ENCODE measurements around the gene DDR2. TPM values are rescaled to one million over a fixed set of nuclear protein-coding genes. Genes with fewer than 3 reads are reported as not detected.
A peak's percentile ranks its signal among the peaks of the same experiment; 100 is the strongest.
"Not testable (repeated sequence)": the region's sequence is repeated elsewhere in the genome, so short reads cannot be mapped to it uniquely, and the experiment has no call there.

Gene DDR2
- total RNA-seq, 1 donor = 384 TPM

DNA sequence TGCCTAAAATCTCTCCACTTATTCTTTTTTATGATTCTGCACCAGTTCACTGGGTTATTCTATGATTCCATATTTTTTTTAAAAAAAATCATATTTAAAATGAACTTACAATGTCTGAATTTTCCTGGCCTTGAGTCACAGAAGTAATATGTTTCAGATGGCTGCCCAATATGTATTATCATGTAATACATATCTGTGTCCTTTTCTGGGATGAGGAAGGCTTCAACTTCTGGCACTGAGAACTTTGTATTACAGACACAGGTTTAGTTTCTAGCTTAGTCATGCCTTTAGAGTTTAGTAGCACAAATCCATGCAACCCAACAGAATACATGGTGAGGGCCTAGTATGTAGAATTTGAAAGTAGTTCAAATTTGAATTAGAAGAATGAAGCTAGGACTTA, 150.4 kb downstream of the DDR2 start:
- H3K79me2 ChIP-seq (ENCODE audit: insufficient read depth, low read length) = no peaks in the 10 kb centered on the region
- H3K36me3 ChIP-seq (ENCODE audit: insufficient read depth, low read length) = peaks cover 37% of the 10 kb centered on the region
- H3K27me3 ChIP-seq (ENCODE audit: insufficient read depth, low read length) = no peaks in the 10 kb centered on the region
- H3K4me2 ChIP-seq (ENCODE audit: insufficient read depth, low read length) = no peak overlapping the region
- H3K9me3 ChIP-seq (ENCODE audit: low read depth, low read length) = no peaks in the 10 kb centered on the region
- H3K4me3 ChIP-seq (ENCODE audit: insufficient read depth, low read length) = no peak overlapping the region
- DNase-seq (ENCODE audit: insufficient read length, low spot score, missing footprints) = no peak
- no peak overlapping the region for H2AFZ ChIP-seq (ENCODE audit: low read length)
- H4K20me1 ChIP-seq (ENCODE audit: insufficient read depth, low read length) = no peaks in the 10 kb centered on the region
- TF ChIP-seq, protein P1, sequence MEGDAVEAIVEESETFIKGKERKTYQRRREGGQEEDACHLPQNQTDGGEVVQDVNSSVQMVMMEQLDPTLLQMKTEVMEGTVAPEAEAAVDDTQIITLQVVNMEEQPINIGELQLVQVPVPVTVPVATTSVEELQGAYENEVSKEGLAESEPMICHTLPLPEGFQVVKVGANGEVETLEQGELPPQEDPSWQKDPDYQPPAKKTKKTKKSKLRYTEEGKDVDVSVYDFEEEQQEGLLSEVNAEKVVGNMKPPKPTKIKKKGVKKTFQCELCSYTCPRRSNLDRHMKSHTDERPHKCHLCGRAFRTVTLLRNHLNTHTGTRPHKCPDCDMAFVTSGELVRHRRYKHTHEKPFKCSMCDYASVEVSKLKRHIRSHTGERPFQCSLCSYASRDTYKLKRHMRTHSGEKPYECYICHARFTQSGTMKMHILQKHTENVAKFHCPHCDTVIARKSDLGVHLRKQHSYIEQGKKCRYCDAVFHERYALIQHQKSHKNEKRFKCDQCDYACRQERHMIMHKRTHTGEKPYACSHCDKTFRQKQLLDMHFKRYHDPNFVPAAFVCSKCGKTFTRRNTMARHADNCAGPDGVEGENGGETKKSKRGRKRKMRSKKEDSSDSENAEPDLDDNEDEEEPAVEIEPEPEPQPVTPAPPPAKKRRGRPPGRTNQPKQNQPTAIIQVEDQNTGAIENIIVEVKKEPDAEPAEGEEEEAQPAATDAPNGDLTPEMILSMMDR (IDR thresholded peaks at IDR 0.05; ENCODE audit: extremely low read depth, low read depth, low read length) = no peak
- H3K4me1 ChIP-seq (ENCODE audit: insufficient read depth, low read length) = no peaks in the 10 kb centered on the region
- no peak overlapping the region for H3K27ac ChIP-seq (ENCODE audit: low read depth, low read length)

DNA sequence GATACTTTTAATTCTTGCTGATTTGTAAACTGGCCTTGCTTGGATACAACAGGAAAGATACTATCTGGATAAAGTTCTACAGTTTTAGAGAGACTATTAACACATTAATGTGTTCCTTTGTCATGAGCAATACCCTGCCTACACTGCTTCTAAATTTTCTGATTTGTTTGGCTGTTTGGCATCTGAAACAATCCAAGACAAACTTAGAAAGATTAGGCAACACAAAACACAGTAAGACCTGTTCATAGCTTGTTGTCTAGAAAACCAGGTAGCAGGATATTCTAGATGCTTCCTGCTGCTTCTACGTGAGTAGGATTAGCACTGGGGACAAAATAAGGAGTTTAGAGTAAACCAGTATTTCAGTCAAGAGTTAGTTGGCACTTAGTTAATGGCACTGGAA, 152.7 kb downstream of the DDR2 start:
- not testable (repeated sequence) for H3K4me3 ChIP-seq (ENCODE audit: insufficient read depth, low read length); H4K20me1 ChIP-seq (ENCODE audit: insufficient read depth, low read length); H3K27me3 ChIP-seq (ENCODE audit: insufficient read depth, low read length); H3K27ac ChIP-seq (ENCODE audit: low read depth, low read length); H3K4me1 ChIP-seq (ENCODE audit: insufficient read depth, low read length); H3K79me2 ChIP-seq (ENCODE audit: insufficient read depth, low read length); DNase-seq (ENCODE audit: insufficient read length, low spot score, missing footprints); H3K4me2 ChIP-seq (ENCODE audit: insufficient read depth, low read length); H2AFZ ChIP-seq (ENCODE audit: low read length); H3K9me3 ChIP-seq (ENCODE audit: low read depth, low read length)
- H3K36me3 ChIP-seq (ENCODE audit: insufficient read depth, low read length) = peaks cover 23% of the 10 kb centered on the region

DNA sequence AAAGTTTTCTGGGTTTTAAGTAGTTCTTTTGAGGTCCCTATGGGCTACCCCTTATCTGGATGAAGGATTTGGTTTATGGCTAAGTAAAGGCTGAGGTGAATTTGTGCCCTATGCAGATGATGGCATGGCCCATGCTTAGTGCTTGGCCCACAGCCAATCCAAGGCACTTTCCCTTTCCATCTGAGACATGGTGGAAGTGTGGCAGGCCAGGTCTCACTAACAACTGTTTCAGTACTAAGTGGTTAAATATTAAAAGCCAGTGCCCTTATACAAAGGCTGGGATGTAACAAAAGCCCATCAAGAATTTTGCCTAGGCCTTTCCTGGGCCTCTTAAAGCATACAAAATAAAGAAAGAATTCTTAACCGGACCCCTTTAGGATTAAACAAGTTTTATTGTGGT, 156.5 kb downstream of the DDR2 start:
- H3K9me3 ChIP-seq (ENCODE audit: low read depth, low read length); H3K4me2 ChIP-seq (ENCODE audit: insufficient read depth, low read length); H2AFZ ChIP-seq (ENCODE audit: low read length); H3K36me3 ChIP-seq (ENCODE audit: insufficient read depth, low read length); H3K27ac ChIP-seq (ENCODE audit: low read depth, low read length); H3K4me1 ChIP-seq (ENCODE audit: insufficient read depth, low read length); H3K27me3 ChIP-seq (ENCODE audit: insufficient read depth, low read length); DNase-seq (ENCODE audit: insufficient read length, low spot score, missing footprints); H4K20me1 ChIP-seq (ENCODE audit: insufficient read depth, low read length); H3K4me3 ChIP-seq (ENCODE audit: insufficient read depth, low read length); H3K79me2 ChIP-seq (ENCODE audit: insufficient read depth, low read length): not testable (repeated sequence)

DNA sequence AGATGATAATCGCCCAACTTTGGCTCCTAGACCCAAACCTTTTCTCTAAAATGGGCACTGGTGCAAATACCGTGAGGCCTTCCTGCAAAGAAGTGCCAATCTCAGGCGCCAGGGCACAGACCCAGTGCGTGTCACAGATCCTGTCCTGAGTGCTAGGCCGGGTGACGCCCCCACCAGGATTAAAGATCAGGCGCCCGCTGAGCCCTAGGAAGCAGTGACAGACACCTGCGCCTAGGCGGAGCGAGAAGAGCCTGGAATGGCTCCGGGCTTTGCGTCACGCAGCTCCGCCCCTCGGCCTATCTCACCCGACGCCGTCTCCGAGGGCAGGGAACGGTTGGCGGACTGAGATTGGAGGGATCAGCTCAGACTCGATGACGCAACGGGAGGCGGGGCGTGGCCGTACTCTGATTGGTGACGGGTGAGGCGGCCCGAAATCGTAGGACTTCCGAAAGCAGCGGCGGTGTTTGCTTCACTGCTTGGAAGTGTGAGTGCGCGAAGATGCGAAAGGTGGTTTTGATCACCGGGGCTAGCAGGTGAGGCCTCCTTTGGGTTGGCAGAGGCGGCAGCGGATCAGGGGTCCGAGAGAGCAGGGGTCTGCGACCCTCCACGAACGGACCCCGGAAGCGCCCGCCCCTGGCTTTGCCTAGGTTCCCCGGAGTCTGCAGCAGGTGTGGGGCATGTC, 158.2 kb downstream of the DDR2 start, which contains the start of gene HSD17B7:
Gene HSD17B7 (plus strand): TSS at position 400 of the 682 bp plus-strand sequence. CDS start 99 bp downstream, at position 499.
- H3K27me3 ChIP-seq (ENCODE audit: insufficient read depth, low read length); H3K9me3 ChIP-seq (ENCODE audit: low read depth, low read length); H4K20me1 ChIP-seq (ENCODE audit: insufficient read depth, low read length); H3K36me3 ChIP-seq (ENCODE audit: insufficient read depth, low read length); H3K79me2 ChIP-seq (ENCODE audit: insufficient read depth, low read length); H3K4me1 ChIP-seq (ENCODE audit: insufficient read depth, low read length): not testable (repeated sequence)
- peak within 1 kb of the TSS; percentile 81 for H2AFZ ChIP-seq (ENCODE audit: low read length)
- peak within 1 kb of the TSS; percentile 72 for H3K4me3 ChIP-seq (ENCODE audit: insufficient read depth, low read length)
- peak; percentile 49 for DNase-seq (ENCODE audit: insufficient read length, low spot score, missing footprints)
- H3K4me2 ChIP-seq (ENCODE audit: insufficient read depth, low read length) = peak within 1 kb of the TSS; percentile 86
- peak within 1 kb of the TSS; percentile 63 for H3K27ac ChIP-seq (ENCODE audit: low read depth, low read length)

DNA sequence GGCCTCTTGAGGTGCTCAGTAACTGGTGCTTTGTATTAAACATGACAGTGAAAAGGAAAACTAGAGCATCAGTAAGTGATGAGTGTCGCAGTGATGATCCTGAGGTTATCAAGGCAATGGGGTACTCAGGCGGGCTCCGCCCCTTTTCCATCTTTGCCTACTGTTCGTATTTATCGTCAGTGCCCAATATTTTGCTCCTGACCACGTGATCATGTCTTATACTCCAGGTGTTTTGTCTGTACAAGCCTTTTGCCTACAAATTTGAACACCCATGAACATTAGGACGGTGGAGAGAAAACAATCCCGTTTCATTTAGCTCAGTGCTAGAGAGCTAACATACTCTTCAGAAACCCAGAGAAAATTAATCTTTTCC, 158.7 kb downstream of the DDR2 start:
- H3K79me2 ChIP-seq (ENCODE audit: insufficient read depth, low read length); DNase-seq (ENCODE audit: insufficient read length, low spot score, missing footprints); H3K36me3 ChIP-seq (ENCODE audit: insufficient read depth, low read length); H3K27me3 ChIP-seq (ENCODE audit: insufficient read depth, low read length); H3K4me1 ChIP-seq (ENCODE audit: insufficient read depth, low read length); H2AFZ ChIP-seq (ENCODE audit: low read length); H4K20me1 ChIP-seq (ENCODE audit: insufficient read depth, low read length); H3K9me3 ChIP-seq (ENCODE audit: low read depth, low read length): not testable (repeated sequence)
- Histone ChIP-seq H3K27ac (ENCODE audit: low read depth, low read length) (peak overlapping the region; percentile 48), H3K4me3 (ENCODE audit: insufficient read depth, low read length) (peak overlapping the region; percentile 68), H3K4me2 (ENCODE audit: insufficient read depth, low read length) (peak overlapping the region; percentile 72)

DNA sequence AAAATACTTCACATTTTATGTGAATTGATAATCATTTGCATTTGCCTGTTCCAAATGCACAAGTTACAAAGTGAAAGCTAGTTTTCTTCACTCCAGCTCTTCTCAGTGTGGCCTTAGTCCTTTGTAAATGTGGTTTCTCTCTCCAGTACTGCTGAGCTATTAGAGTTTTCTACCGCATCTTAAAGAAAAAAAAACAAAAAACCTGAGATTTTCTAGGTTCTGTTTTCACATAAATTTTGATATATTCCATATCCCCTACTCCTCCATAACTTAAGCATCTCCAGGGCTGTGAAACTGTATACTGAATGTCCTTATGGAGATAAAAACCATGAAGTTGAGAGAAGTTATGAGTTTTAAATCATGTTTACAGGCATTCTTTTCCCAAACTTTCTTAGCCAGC, 162.0 kb downstream of the DDR2 start:
- not testable (repeated sequence) for H3K27me3 ChIP-seq (ENCODE audit: insufficient read depth, low read length); DNase-seq (ENCODE audit: insufficient read length, low spot score, missing footprints); H3K4me2 ChIP-seq (ENCODE audit: insufficient read depth, low read length); H3K79me2 ChIP-seq (ENCODE audit: insufficient read depth, low read length); H2AFZ ChIP-seq (ENCODE audit: low read length); H3K27ac ChIP-seq (ENCODE audit: low read depth, low read length); H4K20me1 ChIP-seq (ENCODE audit: insufficient read depth, low read length); H3K4me3 ChIP-seq (ENCODE audit: insufficient read depth, low read length); H3K4me1 ChIP-seq (ENCODE audit: insufficient read depth, low read length); H3K9me3 ChIP-seq (ENCODE audit: low read depth, low read length); H3K36me3 ChIP-seq (ENCODE audit: insufficient read depth, low read length)

DNA sequence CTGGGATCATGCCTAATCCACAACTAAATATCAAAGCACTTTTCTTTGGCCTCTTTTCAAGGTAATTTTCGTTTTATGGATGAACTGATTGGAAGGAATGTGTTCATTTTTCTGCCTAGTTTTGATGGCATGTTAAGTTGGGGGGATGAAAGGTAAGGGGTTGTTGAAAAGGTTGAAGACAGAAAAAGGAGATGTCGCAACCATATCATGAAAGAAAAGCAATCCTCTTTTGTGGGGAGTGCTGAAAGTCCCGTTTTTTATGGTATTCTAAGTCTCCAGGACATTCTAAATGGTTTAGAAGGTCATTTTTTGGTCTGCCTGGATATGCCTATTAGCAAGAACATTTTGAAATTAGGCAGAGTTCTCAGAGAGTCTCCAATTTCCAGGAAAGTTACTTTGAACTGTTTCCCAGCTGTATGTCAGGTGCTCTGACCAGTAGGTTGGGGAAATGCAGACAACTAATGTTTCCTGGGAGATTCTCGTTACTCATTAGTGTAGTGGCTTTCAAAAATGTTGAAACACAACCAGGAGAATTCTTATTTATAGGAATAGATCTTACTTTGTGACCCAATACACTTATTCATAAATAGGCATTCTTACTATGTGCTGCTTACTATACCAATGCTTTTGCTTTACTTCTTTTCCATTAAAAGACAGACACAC, 164.5 kb downstream of the DDR2 start:
- not testable (repeated sequence) for H3K4me3 ChIP-seq (ENCODE audit: insufficient read depth, low read length); H3K79me2 ChIP-seq (ENCODE audit: insufficient read depth, low read length); H2AFZ ChIP-seq (ENCODE audit: low read length); H3K36me3 ChIP-seq (ENCODE audit: insufficient read depth, low read length); DNase-seq (ENCODE audit: insufficient read length, low spot score, missing footprints); H3K4me1 ChIP-seq (ENCODE audit: insufficient read depth, low read length); H4K20me1 ChIP-seq (ENCODE audit: insufficient read depth, low read length); H3K27me3 ChIP-seq (ENCODE audit: insufficient read depth, low read length); H3K27ac ChIP-seq (ENCODE audit: low read depth, low read length); H3K4me2 ChIP-seq (ENCODE audit: insufficient read depth, low read length); H3K9me3 ChIP-seq (ENCODE audit: low read depth, low read length)
